ENCODE data around the gene SCAND1.

DNA sequence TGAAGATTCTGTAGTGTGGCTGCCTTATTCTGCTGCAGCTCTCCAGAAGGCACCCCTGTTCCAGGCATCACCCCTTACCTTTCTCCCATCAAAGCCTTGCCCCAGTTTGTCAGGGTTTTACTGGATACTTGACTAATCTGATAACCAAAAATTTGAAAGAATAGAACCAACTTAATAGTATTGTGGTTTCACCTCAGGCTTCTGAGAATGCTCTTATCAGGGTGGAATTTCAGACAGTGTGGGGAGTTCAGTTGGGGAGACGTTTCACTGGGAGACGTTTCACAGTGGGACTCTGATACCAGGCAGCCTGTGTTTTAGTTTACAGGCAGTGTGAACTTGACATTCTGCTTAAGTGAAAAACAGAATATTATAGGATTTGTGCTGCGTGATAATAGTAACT lies 50.5 kb downstream of the SCAND1 start:
- TF ChIP-seq, protein P1, sequence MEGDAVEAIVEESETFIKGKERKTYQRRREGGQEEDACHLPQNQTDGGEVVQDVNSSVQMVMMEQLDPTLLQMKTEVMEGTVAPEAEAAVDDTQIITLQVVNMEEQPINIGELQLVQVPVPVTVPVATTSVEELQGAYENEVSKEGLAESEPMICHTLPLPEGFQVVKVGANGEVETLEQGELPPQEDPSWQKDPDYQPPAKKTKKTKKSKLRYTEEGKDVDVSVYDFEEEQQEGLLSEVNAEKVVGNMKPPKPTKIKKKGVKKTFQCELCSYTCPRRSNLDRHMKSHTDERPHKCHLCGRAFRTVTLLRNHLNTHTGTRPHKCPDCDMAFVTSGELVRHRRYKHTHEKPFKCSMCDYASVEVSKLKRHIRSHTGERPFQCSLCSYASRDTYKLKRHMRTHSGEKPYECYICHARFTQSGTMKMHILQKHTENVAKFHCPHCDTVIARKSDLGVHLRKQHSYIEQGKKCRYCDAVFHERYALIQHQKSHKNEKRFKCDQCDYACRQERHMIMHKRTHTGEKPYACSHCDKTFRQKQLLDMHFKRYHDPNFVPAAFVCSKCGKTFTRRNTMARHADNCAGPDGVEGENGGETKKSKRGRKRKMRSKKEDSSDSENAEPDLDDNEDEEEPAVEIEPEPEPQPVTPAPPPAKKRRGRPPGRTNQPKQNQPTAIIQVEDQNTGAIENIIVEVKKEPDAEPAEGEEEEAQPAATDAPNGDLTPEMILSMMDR (IDR thresholded peaks at IDR 0.05; ENCODE audit: low read depth, low read length, poor library complexity, severe bottlenecking), result no peak
- TF ChIP-seq EZH2phosphoT487 (IDR thresholded peaks at IDR 0.05; ENCODE audit: borderline replicate concordance, low read length), result no peak
